ENCODE results near the gene PRRT2.
"Not testable (repeated sequence)": the region's sequence is repeated elsewhere in the genome, so short reads cannot be mapped to it uniquely, and the experiment has no call there.

The PRRT2 gene

GRCh38 chr16:29770250-29770929, 41.6 kb upstream of the PRRT2 start:
- no peak for DNase-seq (ENCODE audit: low read depth)
- TF ChIP-seq, protein P1, sequence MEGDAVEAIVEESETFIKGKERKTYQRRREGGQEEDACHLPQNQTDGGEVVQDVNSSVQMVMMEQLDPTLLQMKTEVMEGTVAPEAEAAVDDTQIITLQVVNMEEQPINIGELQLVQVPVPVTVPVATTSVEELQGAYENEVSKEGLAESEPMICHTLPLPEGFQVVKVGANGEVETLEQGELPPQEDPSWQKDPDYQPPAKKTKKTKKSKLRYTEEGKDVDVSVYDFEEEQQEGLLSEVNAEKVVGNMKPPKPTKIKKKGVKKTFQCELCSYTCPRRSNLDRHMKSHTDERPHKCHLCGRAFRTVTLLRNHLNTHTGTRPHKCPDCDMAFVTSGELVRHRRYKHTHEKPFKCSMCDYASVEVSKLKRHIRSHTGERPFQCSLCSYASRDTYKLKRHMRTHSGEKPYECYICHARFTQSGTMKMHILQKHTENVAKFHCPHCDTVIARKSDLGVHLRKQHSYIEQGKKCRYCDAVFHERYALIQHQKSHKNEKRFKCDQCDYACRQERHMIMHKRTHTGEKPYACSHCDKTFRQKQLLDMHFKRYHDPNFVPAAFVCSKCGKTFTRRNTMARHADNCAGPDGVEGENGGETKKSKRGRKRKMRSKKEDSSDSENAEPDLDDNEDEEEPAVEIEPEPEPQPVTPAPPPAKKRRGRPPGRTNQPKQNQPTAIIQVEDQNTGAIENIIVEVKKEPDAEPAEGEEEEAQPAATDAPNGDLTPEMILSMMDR (IDR thresholded peaks at IDR 0.05; ENCODE audit: low read depth, low read length, missing control alignments), result no peak
- no peak overlapping the region for H3K4me3 ChIP-seq (ENCODE audit: low read depth, low read length)

GRCh38 chr16:29772330-29772729, 39.7 kb upstream of the PRRT2 start:
- not testable (repeated sequence) for H3K4me3 ChIP-seq (ENCODE audit: low read depth, low read length); DNase-seq (ENCODE audit: low read depth)

DNA sequence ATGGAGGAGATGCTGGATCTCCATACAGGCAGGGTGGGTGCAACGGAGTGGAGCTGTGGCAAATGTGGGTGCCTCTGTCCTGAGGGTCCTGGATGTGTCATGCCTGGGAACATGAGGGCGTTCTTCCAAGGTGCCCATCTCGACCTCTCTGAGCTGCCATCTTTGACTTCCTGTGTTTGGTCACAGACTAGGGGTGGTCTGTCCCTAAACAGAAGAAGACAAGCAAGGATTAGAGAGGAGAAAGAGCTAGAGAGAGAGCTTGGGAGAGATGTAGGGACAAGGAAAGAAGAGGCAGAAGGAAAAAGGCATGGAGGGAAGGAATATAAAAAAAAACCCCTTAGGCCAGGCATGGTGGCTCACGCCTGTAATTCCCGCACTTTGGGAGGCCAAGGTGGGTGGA, 37.3 kb upstream of the PRRT2 start:
- DNase-seq (ENCODE audit: low read depth), result no peak
- TF ChIP-seq, protein P1 (IDR thresholded peaks at IDR 0.05; ENCODE audit: low read depth, low read length, missing control alignments), result no peak

GRCh38 chr16:29775742-29776408, 36.1 kb upstream of the PRRT2 start:
- no peak for DNase-seq (ENCODE audit: low read depth)

More for the DNA sequence above, 37.3 kb upstream of the PRRT2 start:
- no peak overlapping the region for H3K4me3 ChIP-seq (ENCODE audit: low read depth, low read length)

GRCh38 chr16:29777576-29778350, 34.2 kb upstream of the PRRT2 start, which contains the start of gene ZG16:
ZG16 (plus strand) TSS chr16:29778256; CDS start chr16:29779267, 1,011 bp downstream.
- no peak within 1 kb of the TSS for H3K4me3 ChIP-seq (ENCODE audit: low read depth, low read length)
- no peak for DNase-seq (ENCODE audit: low read depth)
- TF ChIP-seq, protein P1 (IDR thresholded peaks at IDR 0.05; ENCODE audit: low read depth, low read length, missing control alignments), result no peak

More at GRCh38 chr16:29775742-29776408, 36.1 kb upstream of the PRRT2 start:
- no peak overlapping the region for H3K4me3 ChIP-seq (ENCODE audit: low read depth, low read length)
- TF ChIP-seq, protein P1 (IDR thresholded peaks at IDR 0.05; ENCODE audit: low read depth, low read length, missing control alignments), result no peak

DNA sequence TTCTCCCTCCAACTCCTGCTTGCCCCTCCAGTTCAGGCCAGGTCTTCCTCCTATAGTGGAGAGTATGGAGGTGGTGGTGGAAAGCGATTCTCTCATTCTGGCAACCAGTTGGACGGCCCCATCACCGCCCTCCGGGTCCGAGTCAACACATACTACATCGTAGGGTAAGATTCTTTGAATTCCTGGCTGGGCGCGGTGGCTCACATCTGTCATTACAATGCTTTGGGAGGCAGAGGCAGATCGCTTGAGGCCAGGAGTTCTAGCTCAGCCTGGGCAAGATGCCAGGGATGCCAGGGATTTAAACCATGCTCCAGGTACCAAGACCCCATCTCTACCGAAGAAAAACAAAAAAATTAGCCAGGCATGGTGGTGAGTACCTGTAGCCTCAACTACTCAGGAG, 32.5 kb upstream of the PRRT2 start:
- no peak for DNase-seq (ENCODE audit: low read depth)
- H3K4me3 ChIP-seq (ENCODE audit: low read depth, low read length), result no peak overlapping the region
- TF ChIP-seq, protein P1 (IDR thresholded peaks at IDR 0.05; ENCODE audit: low read depth, low read length, missing control alignments), result no peak

DNA sequence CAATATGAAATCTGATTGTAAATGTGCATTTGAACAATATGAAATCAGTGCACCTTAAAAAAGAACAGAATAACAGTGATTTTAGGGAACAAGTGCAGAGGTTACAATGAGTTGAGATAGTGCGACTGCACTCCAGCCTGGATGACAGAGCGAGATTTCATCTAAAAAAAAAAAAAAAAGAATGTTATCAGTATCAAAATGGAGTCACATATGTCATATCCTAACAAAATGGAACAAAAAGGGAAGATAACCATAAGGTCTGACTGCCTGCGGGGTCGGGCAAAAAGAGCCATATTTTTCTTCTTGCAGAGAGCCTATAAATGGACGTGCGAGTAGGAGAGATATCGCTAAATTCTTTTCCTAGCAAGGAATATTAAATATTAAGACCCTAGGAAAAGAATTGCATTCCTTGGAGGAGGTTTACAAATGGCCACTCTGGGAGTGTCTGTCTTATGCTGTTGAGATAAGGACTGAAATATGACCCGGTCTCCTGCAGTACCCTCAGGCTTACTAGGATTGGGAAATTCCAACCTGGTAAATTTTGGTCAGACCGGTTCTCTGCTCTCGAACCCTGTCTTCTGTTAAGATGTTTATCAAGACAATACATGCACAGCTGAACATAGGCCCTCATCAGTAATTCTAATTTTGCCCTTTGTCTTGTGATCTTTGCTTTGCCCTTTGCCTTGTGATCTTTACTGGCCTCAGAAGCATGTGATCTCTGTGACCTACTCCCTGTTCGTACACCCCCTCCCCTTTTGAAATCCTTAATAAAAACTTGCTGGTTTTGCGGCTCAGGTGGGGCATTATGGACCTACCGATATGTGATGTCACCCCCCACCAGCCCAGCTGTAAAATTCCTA, 28.7 kb upstream of the PRRT2 start:
- H3K4me3 ChIP-seq (ENCODE audit: low read depth, low read length), result not testable (repeated sequence)

More for the DNA sequence above, 28.7 kb upstream of the PRRT2 start:
- DNase-seq (ENCODE audit: low read depth), result not testable (repeated sequence)

All from GM12864 (cell line).